GM21381 (cell line): Measurements from ENCODE around the gene CD63.

Experiments
- ATAC-seq: cut with Tn5 transposase; IDR thresholded peaks from one replicate; pipeline ENCODE4 v1.9.1; 2021; ENCODE audit warnings: mild to moderate bottlenecking, moderate library complexity; ENCODE audit not compliant: unreplicated experiment

CD63 gene

DNA sequence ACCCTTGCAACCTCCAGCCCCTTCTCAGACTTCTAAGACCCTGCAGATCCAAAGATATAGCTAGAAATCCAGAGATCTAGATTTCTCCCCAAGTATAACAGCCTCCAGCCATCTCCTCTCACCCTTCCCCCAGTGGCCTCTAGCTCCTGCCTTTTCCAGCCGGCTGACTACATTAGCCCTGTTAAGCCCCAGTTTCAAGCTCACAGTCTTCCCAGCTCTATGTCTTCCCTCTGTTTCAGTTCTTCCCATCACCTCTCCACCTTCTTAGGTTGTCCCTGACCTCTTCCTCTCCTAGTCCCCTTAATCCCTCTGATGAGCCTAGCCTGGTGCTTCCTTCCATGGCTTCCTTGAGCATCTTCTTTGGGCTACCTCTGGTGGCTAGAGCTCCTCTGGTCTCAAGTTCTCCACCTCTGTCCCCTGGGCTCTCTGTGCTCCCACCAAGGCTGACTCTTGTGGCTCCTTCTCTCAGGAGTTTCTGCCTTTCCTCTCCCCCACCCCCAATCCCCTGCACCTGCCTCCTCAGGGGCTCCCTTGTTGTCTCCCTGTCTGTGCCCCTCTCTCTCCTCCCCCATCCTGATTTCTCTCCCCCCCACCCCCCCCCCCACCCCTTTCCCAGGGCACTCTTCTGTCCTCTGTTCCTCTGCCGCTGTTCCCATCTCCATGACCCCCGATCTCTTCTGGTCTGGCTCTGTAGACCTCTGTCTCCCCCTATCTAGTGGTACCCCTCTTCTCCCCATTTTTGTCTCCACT is 13.3 kb upstream of the CD63 start:
- no peak for ATAC-seq

GRCh38 chr12:55739025-55739378 is 10.2 kb upstream of the CD63 start:
- ATAC-seq, result no peak

DNA sequence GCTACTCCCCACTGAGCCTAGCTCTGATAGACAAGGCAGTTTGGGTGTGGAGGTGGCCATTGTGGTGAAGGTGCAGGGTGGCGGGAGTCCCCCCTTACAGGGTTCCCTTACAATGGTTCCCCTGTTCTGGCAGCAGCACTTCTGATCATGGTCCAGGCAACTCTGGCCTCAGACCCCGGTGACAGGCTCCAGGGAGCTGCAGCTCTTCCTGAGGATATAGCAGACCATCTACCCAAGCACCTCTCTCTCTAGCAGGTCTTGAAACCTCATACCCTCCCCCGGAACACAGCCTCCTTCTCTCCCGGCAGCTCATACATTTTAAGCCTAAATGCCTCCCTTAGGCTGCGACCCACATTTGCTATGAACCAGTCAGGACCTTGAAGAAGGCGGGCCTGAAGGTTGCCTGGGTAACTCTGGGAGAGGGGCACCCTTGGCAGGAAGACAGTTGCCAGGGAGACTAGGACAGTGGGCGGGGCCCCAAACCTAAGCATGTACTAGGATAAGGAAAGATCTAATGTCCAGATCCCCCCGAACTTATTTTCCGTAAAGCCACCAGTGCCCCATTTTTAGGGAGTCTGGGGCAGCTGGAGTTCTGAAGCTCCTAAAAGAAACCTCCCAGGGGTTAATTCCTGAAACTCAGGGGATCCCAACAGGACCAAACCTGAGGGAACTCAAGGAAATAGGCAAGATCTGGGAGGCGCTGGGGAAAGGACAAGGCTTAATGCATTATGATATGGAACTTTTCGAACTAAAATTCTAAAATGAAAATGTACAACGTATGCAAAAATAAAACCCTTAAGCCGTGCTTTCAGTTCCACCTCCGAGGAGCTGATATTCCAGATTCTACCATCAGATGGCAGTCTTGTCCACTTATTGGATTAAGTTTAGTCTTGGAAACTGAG is 9.6 kb upstream of the CD63 start:
- ATAC-seq, result peak; percentile 86

DNA sequence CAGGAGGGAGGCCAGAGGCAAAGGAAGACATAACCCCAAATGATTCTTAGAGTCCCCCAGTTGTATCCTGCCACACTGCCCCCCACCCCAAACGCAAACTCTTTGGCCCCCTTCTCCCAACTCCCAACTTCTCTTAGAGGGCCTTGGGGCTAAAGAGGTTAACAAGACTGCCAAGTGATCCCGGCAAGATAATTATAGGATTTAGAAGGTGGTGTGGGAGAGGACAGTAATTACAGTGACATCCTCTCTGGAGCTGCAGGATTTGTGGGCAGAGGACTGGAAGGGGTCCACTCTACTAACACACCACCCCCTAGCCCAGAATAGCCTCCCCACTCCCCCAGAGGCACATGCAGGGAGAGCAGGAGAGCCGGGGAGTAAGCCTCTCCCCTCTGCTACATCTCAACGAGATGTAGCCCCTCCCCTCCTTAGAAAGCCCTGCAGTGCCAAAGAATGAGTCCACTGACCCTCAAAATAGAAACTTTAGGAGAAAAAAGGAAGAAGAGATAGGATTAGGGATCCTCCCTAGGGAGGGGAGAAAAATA is 8.8 kb upstream of the CD63 start:
- peak; percentile 11 for ATAC-seq

DNA sequence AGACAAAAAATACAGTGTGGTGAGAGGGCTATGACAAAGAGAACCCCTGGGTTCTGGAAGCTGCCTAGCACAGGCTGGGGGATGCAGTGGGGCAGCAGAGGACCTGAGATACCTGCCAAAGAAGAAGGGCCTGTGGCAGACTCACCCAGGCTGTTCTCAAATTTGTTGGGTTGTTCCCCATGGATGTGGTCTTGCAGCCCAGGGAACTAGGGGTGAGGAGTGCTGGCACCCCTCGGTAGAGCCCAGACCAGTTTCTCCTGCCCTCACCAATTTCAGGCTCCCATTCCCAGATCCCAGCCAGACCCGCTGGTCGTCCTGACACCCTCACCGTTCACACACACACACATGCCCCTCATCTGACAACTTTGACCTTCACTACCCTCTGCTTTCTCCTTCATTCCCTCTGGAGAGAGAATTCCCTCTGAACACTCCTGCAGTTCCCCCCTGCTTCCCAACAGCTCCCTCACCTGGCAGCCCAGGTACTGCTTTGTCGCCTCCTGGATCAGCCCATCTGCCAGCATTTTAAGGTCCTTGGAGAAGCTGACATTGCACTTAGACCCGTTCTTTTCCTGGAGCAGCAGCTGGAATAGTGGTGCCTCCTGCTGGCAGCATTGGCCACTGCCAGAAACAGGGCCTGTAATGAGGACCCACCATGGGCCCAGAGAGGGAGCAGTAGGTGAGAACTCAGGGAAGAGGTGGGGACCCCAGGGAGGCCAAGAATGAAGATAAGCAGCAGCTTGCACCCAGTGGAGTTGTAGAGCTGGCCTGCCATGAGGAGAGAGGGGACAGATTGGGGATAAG is 8.2 kb upstream of the CD63 start:
- ATAC-seq, result no peak

- ATAC-seq, result no peak
Measured at GRCh38 chr12:55736076-55736475, 7.3 kb upstream of the CD63 start.

DNA sequence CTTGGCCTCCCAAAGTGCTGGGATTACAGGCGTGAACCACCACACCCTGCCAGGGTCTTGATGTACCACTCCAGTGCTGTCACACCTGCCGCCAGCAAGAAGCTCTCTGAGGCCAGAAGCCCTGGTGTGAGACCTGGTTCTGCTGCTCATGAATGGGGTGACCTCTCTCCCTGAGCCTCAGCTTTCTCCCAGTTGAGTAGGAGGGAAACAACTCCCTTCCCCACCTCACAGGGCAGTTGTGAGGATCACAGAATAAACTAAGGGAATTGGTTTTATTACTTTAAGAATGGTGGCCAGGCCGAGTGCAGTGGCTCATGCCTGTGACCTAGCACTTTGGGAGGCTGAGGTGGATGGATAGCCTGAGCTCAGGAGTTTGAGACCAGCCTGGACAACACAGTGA is 5.8 kb upstream of the CD63 start:
- no peak for ATAC-seq

GRCh38 chr12:55733858-55734257 is 5.0 kb upstream of the CD63 start:
- ATAC-seq, result no peak

GRCh38 chr12:55733021-55733555 is 4.3 kb upstream of the CD63 start:
- ATAC-seq, result no peak

GRCh38 chr12:55732288-55732687 is 3.5 kb upstream of the CD63 start:
- ATAC-seq, result no peak

- peak; percentile 43 for ATAC-seq
Measured at GRCh38 chr12:55729819-55730818, 1.3 kb upstream of the CD63 start.

DNA sequence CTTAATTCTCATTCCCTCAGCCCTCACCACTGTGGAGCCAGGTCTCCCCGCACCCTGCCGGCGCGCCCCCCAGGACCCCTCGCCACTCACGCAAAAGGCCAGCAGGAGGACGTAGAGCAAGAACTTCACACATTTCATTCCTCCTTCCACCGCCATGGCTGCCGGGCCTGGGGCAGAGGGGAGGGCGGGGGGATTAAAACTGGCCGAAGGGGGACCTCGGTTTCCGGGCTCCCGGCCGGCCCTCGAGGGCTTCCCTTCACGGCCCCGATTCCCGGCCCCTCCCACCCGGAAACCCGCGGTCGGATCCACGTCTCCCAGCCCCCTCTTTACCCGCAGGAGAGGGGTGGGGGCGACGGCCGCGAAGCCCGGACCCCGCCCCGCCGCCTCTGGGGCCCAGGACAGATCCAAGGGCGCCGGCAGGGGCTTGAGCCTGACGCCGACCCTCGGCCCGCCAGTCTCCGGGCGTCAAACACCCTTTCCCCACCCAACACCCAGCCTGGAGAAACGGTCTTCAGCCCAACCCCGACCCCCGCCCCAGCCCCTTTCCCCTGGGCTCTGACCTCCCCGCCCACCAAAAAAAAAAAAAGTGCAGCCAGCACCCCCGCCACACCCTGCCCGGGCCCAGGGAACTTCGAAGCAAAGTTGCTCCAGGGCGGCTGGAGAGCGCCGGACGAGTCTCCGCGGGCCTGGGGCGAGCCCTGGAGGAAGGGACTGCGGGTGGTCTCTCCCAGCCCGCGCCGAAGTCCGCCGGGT is 447 bp downstream of the CD63 start:
- ATAC-seq, result no peak

DNA sequence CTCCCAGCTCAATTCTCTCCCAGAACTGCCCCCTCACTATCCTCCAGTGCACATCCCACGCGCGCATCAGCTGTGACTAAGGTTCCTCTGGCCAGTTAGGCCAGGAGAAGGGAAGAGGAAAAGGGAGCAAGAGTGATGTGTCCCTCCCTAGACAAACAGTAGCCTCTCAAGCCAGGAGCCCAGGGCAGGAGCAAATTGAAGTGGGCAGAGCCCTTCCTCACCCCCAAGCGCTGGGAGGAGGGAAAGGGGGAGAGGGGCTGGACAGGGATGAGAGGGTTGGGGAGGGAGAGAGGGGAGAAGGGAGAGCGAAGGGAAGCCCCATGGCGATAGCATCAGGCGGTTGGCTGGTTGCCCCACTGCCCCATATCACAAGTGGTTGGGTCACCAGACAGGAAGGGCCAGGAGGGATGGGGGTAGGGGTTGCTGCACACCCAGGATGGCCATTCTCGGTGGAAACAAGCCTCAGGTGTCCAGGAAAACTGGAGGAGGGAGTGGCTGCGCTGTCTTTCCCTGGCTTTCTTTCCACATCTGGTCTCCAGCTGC is 1.1 kb downstream of the CD63 start:
- ATAC-seq, result no peak

GRCh38 chr12:55726971-55727370 is 1.8 kb downstream of the CD63 start:
- no peak for ATAC-seq

- no peak for ATAC-seq
Measured at GRCh38 chr12:55725556-55725955, 3.3 kb downstream of the CD63 start.

DNA sequence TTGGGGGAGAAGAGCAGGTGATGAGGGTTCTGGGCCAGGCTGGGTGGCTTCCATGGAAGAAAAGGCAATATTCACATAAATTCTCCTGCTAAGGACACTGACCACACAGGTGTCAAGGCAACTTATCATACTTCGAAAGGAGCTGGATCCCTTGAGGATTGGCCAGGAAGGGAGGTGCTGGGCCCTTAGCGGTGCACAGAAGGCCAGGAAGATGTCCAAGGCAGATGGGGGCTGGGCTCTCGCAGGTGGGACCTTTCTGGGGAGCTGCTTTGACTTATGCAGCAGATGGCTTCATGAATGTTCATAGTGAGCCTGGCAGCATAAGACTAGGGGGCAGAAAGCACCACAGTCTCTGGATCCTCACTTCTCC is 3.9 kb downstream of the CD63 start:
- ATAC-seq, result no peak

DNA sequence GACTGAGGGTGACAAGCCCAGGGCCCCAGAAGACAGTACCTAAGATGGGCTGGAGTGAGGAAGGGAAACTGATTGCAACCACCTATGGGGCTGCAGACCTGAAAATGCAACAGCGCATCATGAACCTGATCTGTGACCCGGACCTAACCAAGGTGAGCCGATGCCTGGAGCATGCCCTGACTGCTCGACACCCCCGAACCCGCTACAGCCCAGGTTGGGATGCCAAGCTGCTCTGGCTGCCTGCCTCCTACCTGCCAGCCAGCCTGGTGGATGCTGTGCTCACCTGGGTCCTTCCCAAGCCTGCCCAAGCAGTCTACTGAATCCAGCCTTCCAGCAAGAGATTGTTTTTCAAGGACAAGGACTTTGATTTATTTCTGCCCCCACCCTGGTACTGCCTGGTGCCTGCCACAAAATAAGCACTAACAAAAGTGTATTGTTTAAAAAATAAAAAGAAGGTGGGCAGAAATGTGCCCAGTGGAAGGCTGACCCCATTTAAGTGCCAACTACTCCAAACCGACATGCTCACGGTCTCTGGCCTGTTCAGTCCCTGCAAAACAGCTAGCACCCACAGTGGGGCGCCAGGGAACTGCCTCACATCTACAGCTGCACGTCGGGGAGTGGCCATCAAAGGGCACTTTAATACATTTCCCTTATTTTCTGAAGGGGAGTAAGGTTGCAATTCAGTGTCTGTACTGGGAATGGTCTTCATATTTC is 4.4 kb downstream of the CD63 start:
- ATAC-seq, result no peak
